HepG2 (cell line): ENCODE data around the gene CLCN2. TPM values are rescaled to one million over a fixed set of nuclear protein-coding genes. Genes with fewer than 3 reads are reported as not detected.

Source experiments
- GTF2F1 ChIP-seq: fragments of 150-350 bp; IDR thresholded peaks from 2 replicates; pipeline ENCODE4 v1.6.1; 2014; ENCODE audit warnings: low read length
- HMG20A ChIP-seq: IDR thresholded peaks from 2 replicates; pipeline ENCODE4 v1.6.1; 2016; ENCODE audit warnings: borderline replicate concordance
- MYC ChIP-seq: sonication (generic); formaldehyde crosslinking; IDR thresholded peaks from 2 replicates; pipeline ENCODE4 v1.9.0; 2021; ENCODE audit warnings: missing genetic modification reagents, borderline replicate concordance
- PHB2 ChIP-seq: fragments of 450-650 bp; IDR thresholded peaks from 2 replicates; pipeline ENCODE4 v1.6.1; 2018; ENCODE audit not compliant: partially characterized antibody
- SIX1 ChIP-seq: sonication (generic); formaldehyde crosslinking; IDR thresholded peaks from 2 replicates; pipeline ENCODE4 v1.4.0; 2020; ENCODE audit warnings: missing genetic modification reagents, borderline replicate concordance
- SRY ChIP-seq: sonication (generic); formaldehyde crosslinking; IDR thresholded peaks from 2 replicates; pipeline ENCODE4 v1.8.0; 2022; ENCODE audit warnings: mild to moderate bottlenecking, missing genetic modification reagents
- ZBTB42 ChIP-seq: sonication (generic); formaldehyde crosslinking; IDR thresholded peaks from 2 replicates; pipeline ENCODE4 v1.5.0; 2020; ENCODE audit warnings: mild to moderate bottlenecking, missing genetic modification reagents
- ZFP1 ChIP-seq: IDR thresholded peaks from 2 replicates; pipeline ENCODE4 v1.6.1; 2016
- ZKSCAN8 ChIP-seq: IDR thresholded peaks from 2 replicates; pipeline ENCODE4 v1.6.1; 2016; ENCODE audit warnings: borderline replicate concordance, missing genetic modification reagents, missing compliant biosample characterization
- ZNF549 ChIP-seq: sonication (generic); formaldehyde crosslinking; IDR thresholded peaks from 2 replicates; pipeline ENCODE4 v1.5.0; 2020; ENCODE audit warnings: missing genetic modification reagents
- ZNF720 ChIP-seq: sonication (generic); formaldehyde crosslinking; IDR thresholded peaks from 2 replicates; pipeline ENCODE4 v1.4.0; 2020; ENCODE audit warnings: missing genetic modification reagents
- ZNF841 ChIP-seq: sonication (generic); formaldehyde crosslinking; IDR thresholded peaks from 2 replicates; pipeline ENCODE4 v1.8.1; 2023; ENCODE audit warnings: missing genetic modification reagents, borderline replicate concordance
- polyA plus RNA-seq, 8 experiments: library from polyadenylated mRNA; depleted of rRNA in 3 of 8; stranded (reverse) in 7 of 8; unstranded in 1 of 8; fragments of >200 nt; fragmentation: Illumina TruSeq in 4 of 8; extraction: Trizol in 4 of 8; gene quantifications; 2 replicates each; pipeline versions ENCODE4 v1.2.1 to v1.2.3, GENCODE V29; 2011 to 2016; ENCODE audit warnings: low read depth in 4 of 8, missing spikeins in 1 of 8, mixed read lengths in 1 of 8; ENCODE audit not compliant: insufficient read depth in 1 of 8
- total RNA-seq, 5 experiments: library from RNA; depleted of rRNA; stranded (reverse); fragments of >200 nt; fragmentation: Illumina TruSeq; extraction: Trizol; gene quantifications; 2 replicates each; pipeline ENCODE4 v1.2.3, GENCODE V29; 2016; ENCODE audit warnings: low read depth in 1 of 5
- TF ChIP-seq, protein P1 (sequence below): IDR thresholded peaks from 2 replicates; pipeline ENCODE4 v1.6.1; 2016
- TF ChIP-seq, protein P2 (sequence below): sonication (generic); formaldehyde crosslinking; IDR thresholded peaks from 2 replicates; pipeline ENCODE4 v1.8.1; 2023; ENCODE audit warnings: mild to moderate bottlenecking, moderate library complexity, missing genetic modification reagents
- TF ChIP-seq, protein P3 (sequence below): sonication (generic); formaldehyde crosslinking; IDR thresholded peaks from 2 replicates; pipeline ENCODE4 v1.4.0; 2020; ENCODE audit warnings: low read depth, mild to moderate bottlenecking, missing genetic modification reagents
- TF ChIP-seq, protein P4 (sequence below): sonication (generic); formaldehyde crosslinking; IDR thresholded peaks from 2 replicates; pipeline ENCODE4 v1.4.0; 2020; ENCODE audit warnings: missing genetic modification reagents
- TF ChIP-seq, protein P5 (sequence below): sonication (generic); formaldehyde crosslinking; IDR thresholded peaks from 2 replicates; pipeline ENCODE4 v1.4.0; 2020; ENCODE audit warnings: missing genetic modification reagents

The CLCN2 gene
- total and polyA plus RNA-seq, 2 of the 13 experiments (the other 11 are each of a cell fraction or from before 2014, with no cell fraction given): 11.4 to 13.5 TPM

DNA sequence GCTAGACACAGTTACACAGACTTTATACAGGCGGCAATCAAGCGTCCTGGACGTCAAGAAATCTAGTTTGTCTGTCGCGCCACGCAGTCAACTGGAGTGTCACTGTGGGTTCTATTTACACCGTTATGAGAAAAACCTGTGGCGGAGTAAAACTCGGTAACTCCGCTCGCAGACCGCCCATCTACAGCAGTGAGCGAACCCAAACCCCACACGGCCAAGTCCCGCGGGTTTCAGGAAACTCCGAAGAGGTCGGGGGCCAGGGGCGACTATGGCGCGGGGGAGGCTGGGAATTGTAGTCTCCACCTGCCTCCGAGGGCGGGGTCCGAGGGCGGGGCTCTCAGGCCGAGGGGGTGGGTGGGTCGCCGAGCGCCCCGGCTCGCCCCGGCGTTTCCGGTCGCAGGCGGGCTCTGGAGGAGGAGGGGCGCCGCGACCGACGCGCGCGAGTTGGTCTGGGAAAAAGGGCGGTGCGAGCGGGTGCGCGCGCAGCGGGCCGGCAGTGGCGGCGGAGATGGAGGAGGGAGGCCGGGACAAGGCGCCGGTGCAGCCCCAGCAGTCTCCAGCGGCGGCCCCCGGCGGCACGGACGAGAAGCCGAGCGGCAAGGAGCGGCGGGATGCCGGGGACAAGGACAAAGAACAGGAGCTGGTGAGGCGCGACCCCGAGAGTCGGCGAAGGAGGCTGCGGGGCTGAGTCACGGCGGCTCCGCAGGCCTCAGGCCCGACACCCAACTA is 62.5 kb downstream of the CLCN2 start, which contains the start of gene PSMD2 (continued):
- TF ChIP-seq, protein P1, sequence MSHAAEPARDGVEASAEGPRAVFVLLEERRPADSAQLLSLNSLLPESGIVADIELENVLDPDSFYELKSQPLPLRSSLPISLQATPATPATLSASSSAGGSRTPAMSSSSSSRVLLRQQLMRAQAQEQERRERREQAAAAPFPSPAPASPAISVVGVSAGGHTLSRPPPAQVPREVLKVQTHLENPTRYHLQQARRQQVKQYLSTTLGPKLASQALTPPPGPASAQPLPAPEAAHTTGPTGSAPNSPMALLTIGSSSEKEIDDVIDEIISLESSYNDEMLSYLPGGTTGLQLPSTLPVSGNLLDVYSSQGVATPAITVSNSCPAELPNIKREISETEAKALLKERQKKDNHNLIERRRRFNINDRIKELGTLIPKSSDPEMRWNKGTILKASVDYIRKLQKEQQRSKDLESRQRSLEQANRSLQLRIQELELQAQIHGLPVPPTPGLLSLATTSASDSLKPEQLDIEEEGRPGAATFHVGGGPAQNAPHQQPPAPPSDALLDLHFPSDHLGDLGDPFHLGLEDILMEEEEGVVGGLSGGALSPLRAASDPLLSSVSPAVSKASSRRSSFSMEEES (CRISPR knock-in tag): no peak
- TF ChIP-seq ZNF549: no peak
- TF ChIP-seq ZNF720: no peak
- no peak for TF ChIP-seq GTF2F1
- peak; percentile 28; the same call in 1 of the 2 replicates for TF ChIP-seq ZKSCAN8 (CRISPR knock-in tag)
- no peak for TF ChIP-seq ZBTB42 (CRISPR knock-in tag)
- TF ChIP-seq ZFP1 (CRISPR knock-in tag): 0 out of 2 replicates have a peak, but pooled peaks have one; percentile 22
- TF ChIP-seq ZNF841 (CRISPR knock-in tag): no peak
- TF ChIP-seq HMG20A (CRISPR knock-in tag): no peak
- TF ChIP-seq, protein P2, sequence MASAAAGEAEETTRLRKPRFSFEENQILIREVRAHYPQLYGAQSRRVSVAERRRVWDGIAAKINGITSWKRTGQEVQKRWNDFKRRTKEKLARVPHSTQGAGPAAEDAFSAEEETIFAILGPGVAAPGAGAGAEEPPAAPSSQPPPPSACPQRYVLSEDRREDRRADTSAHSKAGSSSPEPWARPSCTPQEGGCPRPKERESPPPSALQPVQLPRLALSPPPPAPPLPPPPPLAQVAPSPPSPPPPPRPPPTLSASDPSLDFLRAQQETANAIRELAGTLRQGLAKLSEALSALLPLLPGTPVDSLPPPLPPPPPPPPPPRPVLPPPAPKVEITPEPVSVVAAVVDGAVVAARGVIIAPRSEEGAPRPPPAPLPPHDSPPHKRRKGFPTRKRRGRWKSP (CRISPR knock-in tag): 0 out of 2 replicates have a peak, but pooled peaks have one; percentile 33
- no peak for TF ChIP-seq PHB2
- TF ChIP-seq, protein P3, sequence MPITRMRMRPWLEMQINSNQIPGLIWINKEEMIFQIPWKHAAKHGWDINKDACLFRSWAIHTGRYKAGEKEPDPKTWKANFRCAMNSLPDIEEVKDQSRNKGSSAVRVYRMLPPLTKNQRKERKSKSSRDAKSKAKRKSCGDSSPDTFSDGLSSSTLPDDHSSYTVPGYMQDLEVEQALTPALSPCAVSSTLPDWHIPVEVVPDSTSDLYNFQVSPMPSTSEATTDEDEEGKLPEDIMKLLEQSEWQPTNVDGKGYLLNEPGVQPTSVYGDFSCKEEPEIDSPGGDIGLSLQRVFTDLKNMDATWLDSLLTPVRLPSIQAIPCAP (CRISPR knock-in tag): no peak
- TF ChIP-seq SIX1: no peak
- no peak; the same call in 1 of the 2 replicates for TF ChIP-seq MYC
- TF ChIP-seq SRY (CRISPR knock-in tag): peak; percentile 41; the same call in 1 of the 2 replicates
- TF ChIP-seq, protein P4, sequence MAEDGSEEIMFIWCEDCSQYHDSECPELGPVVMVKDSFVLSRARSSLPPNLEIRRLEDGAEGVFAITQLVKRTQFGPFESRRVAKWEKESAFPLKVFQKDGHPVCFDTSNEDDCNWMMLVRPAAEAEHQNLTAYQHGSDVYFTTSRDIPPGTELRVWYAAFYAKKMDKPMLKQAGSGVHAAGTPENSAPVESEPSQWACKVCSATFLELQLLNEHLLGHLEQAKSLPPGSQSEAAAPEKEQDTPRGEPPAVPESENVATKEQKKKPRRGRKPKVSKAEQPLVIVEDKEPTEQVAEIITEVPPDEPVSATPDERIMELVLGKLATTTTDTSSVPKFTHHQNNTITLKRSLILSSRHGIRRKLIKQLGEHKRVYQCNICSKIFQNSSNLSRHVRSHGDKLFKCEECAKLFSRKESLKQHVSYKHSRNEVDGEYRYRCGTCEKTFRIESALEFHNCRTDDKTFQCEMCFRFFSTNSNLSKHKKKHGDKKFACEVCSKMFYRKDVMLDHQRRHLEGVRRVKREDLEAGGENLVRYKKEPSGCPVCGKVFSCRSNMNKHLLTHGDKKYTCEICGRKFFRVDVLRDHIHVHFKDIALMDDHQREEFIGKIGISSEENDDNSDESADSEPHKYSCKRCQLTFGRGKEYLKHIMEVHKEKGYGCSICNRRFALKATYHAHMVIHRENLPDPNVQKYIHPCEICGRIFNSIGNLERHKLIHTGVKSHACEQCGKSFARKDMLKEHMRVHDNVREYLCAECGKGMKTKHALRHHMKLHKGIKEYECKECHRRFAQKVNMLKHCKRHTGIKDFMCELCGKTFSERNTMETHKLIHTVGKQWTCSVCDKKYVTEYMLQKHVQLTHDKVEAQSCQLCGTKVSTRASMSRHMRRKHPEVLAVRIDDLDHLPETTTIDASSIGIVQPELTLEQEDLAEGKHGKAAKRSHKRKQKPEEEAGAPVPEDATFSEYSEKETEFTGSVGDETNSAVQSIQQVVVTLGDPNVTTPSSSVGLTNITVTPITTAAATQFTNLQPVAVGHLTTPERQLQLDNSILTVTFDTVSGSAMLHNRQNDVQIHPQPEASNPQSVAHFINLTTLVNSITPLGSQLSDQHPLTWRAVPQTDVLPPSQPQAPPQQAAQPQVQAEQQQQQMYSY: no peak
- TF ChIP-seq, protein P5, sequence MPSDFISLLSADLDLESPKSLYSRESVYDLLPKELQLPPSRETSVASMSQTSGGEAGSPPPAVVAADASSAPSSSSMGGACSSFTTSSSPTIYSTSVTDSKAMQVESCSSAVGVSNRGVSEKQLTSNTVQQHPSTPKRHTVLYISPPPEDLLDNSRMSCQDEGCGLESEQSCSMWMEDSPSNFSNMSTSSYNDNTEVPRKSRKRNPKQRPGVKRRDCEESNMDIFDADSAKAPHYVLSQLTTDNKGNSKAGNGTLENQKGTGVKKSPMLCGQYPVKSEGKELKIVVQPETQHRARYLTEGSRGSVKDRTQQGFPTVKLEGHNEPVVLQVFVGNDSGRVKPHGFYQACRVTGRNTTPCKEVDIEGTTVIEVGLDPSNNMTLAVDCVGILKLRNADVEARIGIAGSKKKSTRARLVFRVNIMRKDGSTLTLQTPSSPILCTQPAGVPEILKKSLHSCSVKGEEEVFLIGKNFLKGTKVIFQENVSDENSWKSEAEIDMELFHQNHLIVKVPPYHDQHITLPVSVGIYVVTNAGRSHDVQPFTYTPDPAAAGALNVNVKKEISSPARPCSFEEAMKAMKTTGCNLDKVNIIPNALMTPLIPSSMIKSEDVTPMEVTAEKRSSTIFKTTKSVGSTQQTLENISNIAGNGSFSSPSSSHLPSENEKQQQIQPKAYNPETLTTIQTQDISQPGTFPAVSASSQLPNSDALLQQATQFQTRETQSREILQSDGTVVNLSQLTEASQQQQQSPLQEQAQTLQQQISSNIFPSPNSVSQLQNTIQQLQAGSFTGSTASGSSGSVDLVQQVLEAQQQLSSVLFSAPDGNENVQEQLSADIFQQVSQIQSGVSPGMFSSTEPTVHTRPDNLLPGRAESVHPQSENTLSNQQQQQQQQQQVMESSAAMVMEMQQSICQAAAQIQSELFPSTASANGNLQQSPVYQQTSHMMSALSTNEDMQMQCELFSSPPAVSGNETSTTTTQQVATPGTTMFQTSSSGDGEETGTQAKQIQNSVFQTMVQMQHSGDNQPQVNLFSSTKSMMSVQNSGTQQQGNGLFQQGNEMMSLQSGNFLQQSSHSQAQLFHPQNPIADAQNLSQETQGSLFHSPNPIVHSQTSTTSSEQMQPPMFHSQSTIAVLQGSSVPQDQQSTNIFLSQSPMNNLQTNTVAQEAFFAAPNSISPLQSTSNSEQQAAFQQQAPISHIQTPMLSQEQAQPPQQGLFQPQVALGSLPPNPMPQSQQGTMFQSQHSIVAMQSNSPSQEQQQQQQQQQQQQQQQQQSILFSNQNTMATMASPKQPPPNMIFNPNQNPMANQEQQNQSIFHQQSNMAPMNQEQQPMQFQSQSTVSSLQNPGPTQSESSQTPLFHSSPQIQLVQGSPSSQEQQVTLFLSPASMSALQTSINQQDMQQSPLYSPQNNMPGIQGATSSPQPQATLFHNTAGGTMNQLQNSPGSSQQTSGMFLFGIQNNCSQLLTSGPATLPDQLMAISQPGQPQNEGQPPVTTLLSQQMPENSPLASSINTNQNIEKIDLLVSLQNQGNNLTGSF (CRISPR knock-in tag): peak; percentile 79; the same call in 1 of the 2 replicates
